HepG2 (cell line): Measurements from ENCODE around the gene STK24. TPM values are rescaled to one million over a fixed set of nuclear protein-coding genes. Genes with fewer than 3 reads are reported as not detected.

Source experiments
- ATAC-seq: fragments of 200-7000 bp; cut with Tn5 transposase; 3 replicates; pipeline ENCODE4 v1.9.1; 2020; ENCODE audit warnings: mild to moderate bottlenecking, moderate library complexity
- BruUV-seq: library from RNA; stranded (reverse); fragments of 400-500 nt; replicated peaks from 2 replicates; lab custom pipeline; 2021; lab: Mats Ljungman, UMichigan
- CTCF ChIA-PET: fragments of 300-600 bp; formaldehyde crosslinking; extraction: SDS; loops from one replicate; lab custom pipeline; 2021; ENCODE audit warnings: low total read pairs, inconsistent platforms, low intra/inter-chr PET ratio; lab: Yijun Ruan, JAX
- POLR2A ChIA-PET: fragments of 350-600 bp; sonication (Branson Sonifier 250); formaldehyde crosslinking; loops from one replicate; lab custom pipeline; 2020; ENCODE audit warnings: antibody characterized with exemption, inconsistent platforms; lab: Yijun Ruan, JAX
- DNase-seq: peaks from one replicate; pipeline ENCODE4 v3.0.0-alpha.2; 2015; ENCODE audit warnings: low spot score
- FAIRE-seq: peaks from 3 replicates; lab custom pipeline; 2011; peaks lifted over from hg19 to GRCh38; lab: Jason Lieb, UNC
- H2AFZ ChIP-seq: one replicate; pipeline ENCODE4 v1.6.1; 2011; ENCODE audit warnings: low read length, inconsistent platforms
- H3K27ac ChIP-seq: fragments of 300-600 bp; 3 replicates; pipeline ENCODE4 v1.8.0; 2011; ENCODE audit warnings: mixed run types, mild to moderate bottlenecking, mixed read lengths, low read length, inconsistent platforms; ENCODE audit not compliant: insufficient read depth; ENCODE audit errors: extremely low read length
- H3K27me3 ChIP-seq, 2 experiments: fragments of 200-600 bp in 1 of 2; 2 replicates in 1 of 2; 3 replicates in 1 of 2; pipeline versions ENCODE4 v1.6.0 to v1.8.0; 2011; ENCODE audit warnings: low read length in 2 of 2, mild to moderate bottlenecking in 2 of 2, moderate library complexity in 2 of 2, inconsistent platforms in 1 of 2; ENCODE audit not compliant: insufficient read depth in 2 of 2, control insufficient read depth in 1 of 2
- H3K36me3 ChIP-seq, 2 experiments: fragments of 200-600 bp in 1 of 2; replicated peaks in 1 of 2; 2 replicates in 1 of 2; 3 replicates in 1 of 2; pipeline versions ENCODE4 v1.5.1 to v1.8.0; 2011; ENCODE audit warnings: low read length in 2 of 2, inconsistent platforms in 1 of 2; ENCODE audit not compliant: insufficient read depth in 2 of 2, control insufficient read depth in 1 of 2
- H3K4me1 ChIP-seq: 2 replicates; pipeline ENCODE4 v1.5.1; 2012; ENCODE audit warnings: low read length, inconsistent platforms; ENCODE audit not compliant: insufficient read depth
- H3K4me2 ChIP-seq: 2 replicates; pipeline ENCODE4 v1.6.0; 2011; ENCODE audit warnings: low read depth, low read length, inconsistent platforms
- H3K4me3 ChIP-seq, 3 experiments: fragments of 200-600 bp in 1 of 3; sonication (generic), shearing (Covaris generic) in 1 of 3; replicated peaks in 1 of 3; 2 replicates each; pipeline ENCODE4 v1.5.1; 2011 to 2016; ENCODE audit warnings: low read length in 3 of 3, inconsistent platforms in 2 of 3, low read depth in 2 of 3, mild to moderate bottlenecking in 2 of 3, control low read depth in 1 of 3, mixed read lengths in 1 of 3; ENCODE audit not compliant: insufficient read depth in 1 of 3
- H3K79me2 ChIP-seq: one replicate; pipeline ENCODE4 v1.6.1; 2011; ENCODE audit warnings: low read length, inconsistent platforms; ENCODE audit not compliant: insufficient read depth
- H3K9ac ChIP-seq: 2 replicates; pipeline ENCODE4 v1.6.0; 2011; ENCODE audit warnings: mild to moderate bottlenecking, low read depth, low read length, inconsistent platforms; ENCODE audit not compliant: insufficient read depth
- H3K9me3 ChIP-seq: 2 replicates; pipeline ENCODE4 v1.5.1; 2012; ENCODE audit warnings: mild to moderate bottlenecking, low read length
- H4K20me1 ChIP-seq: 2 replicates; pipeline ENCODE4 v1.6.0; 2011; ENCODE audit warnings: inconsistent platforms, mild to moderate bottlenecking, low read length, moderate library complexity; ENCODE audit not compliant: insufficient read depth
- ARNTL ChIP-seq: sonication (generic); formaldehyde crosslinking; IDR thresholded peaks from 2 replicates; pipeline ENCODE4 v1.4.0; 2020; ENCODE audit warnings: mild to moderate bottlenecking, missing genetic modification reagents
- HNF4A ChIP-seq: sonication (generic); formaldehyde crosslinking; IDR thresholded peaks from 2 replicates; pipeline ENCODE4 v1.4.0; 2020; ENCODE audit warnings: missing genetic modification reagents
- KMT2A ChIP-seq: sonication (generic); formaldehyde crosslinking; IDR thresholded peaks from 2 replicates; pipeline ENCODE4 v1.4.0; 2020; ENCODE audit warnings: missing genetic modification reagents
- RBM22 ChIP-seq: fragments of 200-400 bp; formaldehyde crosslinking; optimal IDR thresholded peaks from 2 replicates; pipeline ENCODE3; 2017; ENCODE audit warnings: mild to moderate bottlenecking, low read length, moderate library complexity
- TCF7 ChIP-seq: sonication (generic); IDR thresholded peaks from 2 replicates; pipeline ENCODE4 v1.6.1; 2016; ENCODE audit warnings: antibody characterized with exemption, low read depth
- ZEB1 ChIP-seq: IDR thresholded peaks from 2 replicates; pipeline ENCODE4 v1.6.1; 2012; ENCODE audit warnings: mild to moderate bottlenecking, low read depth, inconsistent platforms; ENCODE audit not compliant: insufficient replicate concordance
- ZNF780A ChIP-seq: sonication (generic); formaldehyde crosslinking; IDR thresholded peaks from 2 replicates; pipeline ENCODE4 v1.8.0; 2022; ENCODE audit warnings: mild to moderate bottlenecking, missing genetic modification reagents, moderate library complexity
- WGBS: methylation state at CpG from one replicate; pipeline ENCODE4 v1.1.6; 2017; ENCODE audit warnings: low lambda C conversion rate; 5-methylcytosine and 5-hydroxymethylcytosine counted together
- in situ Hi-C: cut with HindIII; loops from 2 replicates; pipeline ENCODE4 v1.10.0; 2017; ENCODE audit warnings: low pct_unique_long_range_greater_than_20kb; ENCODE audit not compliant: extremely low pct_ligation_motif_present
- intact Hi-C: fragments of 100-400 bp; cut with micrococcal nuclease; formaldehyde crosslinking; loops from one replicate; pipeline ENCODE4 v1.10.0; 2022; ENCODE audit not compliant: unreplicated experiment
- polyA plus RNA-seq, 8 experiments: library from polyadenylated mRNA; depleted of rRNA in 3 of 8; stranded (reverse) in 7 of 8; unstranded in 1 of 8; fragments of >200 nt; fragmentation: Illumina TruSeq in 4 of 8; extraction: Trizol in 4 of 8; gene quantifications; 2 replicates each; pipeline versions ENCODE4 v1.2.1 to v1.2.3, GENCODE V29; 2011 to 2016; ENCODE audit warnings: low read depth in 4 of 8, missing spikeins in 1 of 8, mixed read lengths in 1 of 8; ENCODE audit not compliant: insufficient read depth in 1 of 8
- total RNA-seq, 5 experiments: library from RNA; depleted of rRNA; stranded (reverse); fragments of >200 nt; fragmentation: Illumina TruSeq; extraction: Trizol; gene quantifications; 2 replicates each; pipeline ENCODE4 v1.2.3, GENCODE V29; 2016; ENCODE audit warnings: low read depth in 1 of 5

The STK24 gene
- total and polyA plus RNA-seq, 2 of the 13 experiments (the other 11 are each of a cell fraction or from before 2014, with no cell fraction given): 51.3 to 73.0 TPM

DNA sequence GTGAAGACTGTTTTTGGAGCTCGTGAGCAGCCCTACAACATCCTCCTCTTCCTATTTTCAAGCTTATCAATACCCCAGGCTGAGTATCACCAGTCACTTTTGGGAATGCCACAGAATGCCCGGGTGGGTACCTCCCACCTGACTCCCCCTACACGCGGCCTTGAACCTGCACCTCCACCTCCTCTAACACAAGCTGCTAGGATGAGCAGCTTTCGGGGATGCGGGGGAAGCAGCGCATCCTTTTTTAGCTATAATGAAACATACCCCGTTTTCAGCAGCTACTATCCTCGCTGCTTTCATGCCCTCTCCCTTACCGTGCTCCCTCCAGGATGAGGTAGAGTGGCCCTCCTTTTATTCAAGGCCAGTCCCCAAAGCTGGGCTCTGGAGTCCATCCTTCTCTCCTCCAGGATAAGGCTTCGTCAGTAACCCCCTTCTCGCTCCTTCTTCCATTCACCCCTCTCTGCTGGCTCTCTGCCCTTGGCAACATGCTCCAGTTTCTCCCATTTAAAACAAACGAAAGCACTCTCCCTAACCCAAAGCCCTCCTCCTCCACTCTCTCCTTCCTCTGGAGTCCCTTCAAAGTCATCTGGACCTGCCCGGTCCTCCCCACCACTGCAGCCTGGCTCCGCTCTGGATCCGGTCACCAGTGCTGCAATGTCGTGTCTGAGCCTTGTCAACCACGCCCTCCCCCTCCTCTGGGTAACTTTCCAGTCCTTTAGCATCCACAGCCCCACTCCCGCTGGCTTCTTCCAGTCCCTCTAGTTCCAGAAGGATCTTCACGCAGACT, 55.3 kb downstream of the STK24 start:
- Histone ChIP-seq H3K79me2 (peaks cover 89% of the 10 kb centered on the region), H3K4me2 (no peak overlapping the region), H3K9ac (no peak overlapping the region), H4K20me1 (peaks cover 69% of the 10 kb centered on the region), H3K27ac (no peak overlapping the region), H3K4me3 (no peak overlapping the region), H3K27me3 (no peaks in the 10 kb centered on the region), H3K36me3 (peaks cover 4 to 10% of the 10 kb centered on the region in 2 experiments; a peak in 4 of 5 replicates), H3K4me1 (peaks cover 38% of the 10 kb centered on the region), H3K9me3 (no peaks in the 10 kb centered on the region), H2AFZ (no peak overlapping the region)
- BruUV-seq: no TSS peak
- no peak for TF ChIP-seq TCF7
- no peak for TF ChIP-seq KMT2A (CRISPR knock-in tag)
- TF ChIP-seq ZEB1: no peak
- no peak for TF ChIP-seq ZNF780A (CRISPR knock-in tag)
- TF ChIP-seq HNF4A (CRISPR knock-in tag): no peak
- DNase-seq (no peak), FAIRE-seq (no peak), ATAC-seq (no peak)
- WGBS: 92% methylated on average over 20 of the region's 20 CpGs
- ChIA-PET POLR2A (no interaction called here), CTCF (no interaction called here)
- intact Hi-C loops: no loop called here
- in situ Hi-C loops: no loop called here

DNA sequence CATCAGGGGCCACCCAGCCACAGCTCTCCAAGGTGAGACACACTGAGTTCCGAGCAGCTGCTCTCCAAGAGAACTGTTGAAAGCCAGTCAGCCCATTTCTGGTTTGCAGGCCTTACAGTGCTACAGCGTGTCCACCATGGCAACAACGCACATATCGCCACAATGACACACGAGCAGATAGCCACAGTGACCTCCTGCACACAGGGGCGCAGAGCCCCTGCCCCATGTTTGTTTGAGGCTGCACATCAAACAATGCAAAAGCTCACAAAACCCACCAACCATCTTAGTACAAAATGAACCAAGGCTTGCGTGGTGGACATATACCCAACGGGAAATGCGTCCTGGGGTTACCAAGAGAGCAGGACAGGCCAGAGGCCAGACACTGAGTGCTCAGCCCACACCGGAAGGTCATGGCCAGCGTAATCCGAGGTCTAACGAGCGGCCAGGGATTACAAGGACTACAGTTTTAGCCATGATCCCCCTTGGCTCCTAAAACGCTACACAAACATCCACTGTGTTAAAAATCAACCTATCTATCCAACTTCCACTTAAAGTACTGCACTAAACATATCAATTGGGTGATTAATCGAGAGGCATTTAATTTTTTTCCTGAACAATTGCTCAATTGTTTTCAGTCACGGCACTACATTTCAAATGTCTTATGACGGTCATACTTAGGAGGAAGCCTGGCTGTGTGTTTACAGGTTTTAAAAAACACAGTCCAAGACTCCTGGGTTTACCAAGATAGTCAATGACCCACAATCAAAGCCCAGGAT, 56.0 kb downstream of the STK24 start:
- BruUV-seq: no TSS peak
- H4K20me1 ChIP-seq: peaks cover 62% of the 10 kb centered on the region
- no peak overlapping the region for H3K27ac ChIP-seq
- TF ChIP-seq ARNTL (CRISPR knock-in tag): no peak
- TF ChIP-seq RBM22: peak; percentile 55
- no peak overlapping the region for H2AFZ ChIP-seq
- intact Hi-C loops: no loop called here
- peaks cover 38% of the 10 kb centered on the region for H3K4me1 ChIP-seq
- DNase-seq: no peak
- POLR2A ChIA-PET: no interaction called here
- no peak overlapping the region for H3K4me2 ChIP-seq
- ATAC-seq: no peak; the same call in 2 of the 3 replicates
- peaks cover 5 to 16% of the 10 kb centered on the region in 2 experiments; a peak in 4 of 5 replicates for H3K36me3 ChIP-seq
- no peak for FAIRE-seq
- 94% methylated on average over 10 of the region's 18 CpGs for WGBS
- in situ Hi-C loops: no loop called here
- no peaks in the 10 kb centered on the region for H3K9me3 ChIP-seq
- H3K27me3 ChIP-seq: no peaks in the 10 kb centered on the region
- H3K4me3 ChIP-seq: no peak overlapping the region
- H3K79me2 ChIP-seq: peaks cover 89% of the 10 kb centered on the region
- H3K9ac ChIP-seq: no peak overlapping the region
- CTCF ChIA-PET: no interaction called here
